T-cell (primary cell): ENCODE results near the gene SP2. TPM values are rescaled to one million over a fixed set of nuclear protein-coding genes. Genes with fewer than 3 reads are reported as not detected.
A peak's percentile ranks its signal among the peaks of the same experiment; 100 is the strongest.

Experiments
- ATAC-seq, 4 experiments: fragments of 200-7000 bp in 3 of 4; fragments of 150-1000 bp in 1 of 4; cut with Tn5 transposase; replicated peaks in 1 of 4; 1 replicate in 3 of 4; 2 replicates in 1 of 4; pipeline ENCODE4 v1.10.0; 2021; ENCODE audit warnings: moderate library complexity in 3 of 4, mild to moderate bottlenecking in 2 of 4, moderate number of reproducible peaks in 1 of 4
- CTCF ChIA-PET, 2 donors: fragments of 300-600 bp; sonication (Branson Sonifier 250); formaldehyde crosslinking; loops; one replicate each; lab custom pipeline; 2022; ENCODE audit warnings: antibody characterized with exemption in 2 of 2; lab: Charles Lee
- POLR2A ChIA-PET, 2 donors: fragments of 300-600 bp; sonication (Branson Sonifier 250); formaldehyde crosslinking; loops; one replicate each; lab custom pipeline; 2022; ENCODE audit warnings: antibody characterized with exemption in 2 of 2; lab: Charles Lee
- DNase-seq, 35 experiments: peaks; one replicate each; pipeline versions ENCODE4 v3.0.0 to v3.0.0-alpha.2; 2013 to 2023
- H3K27ac ChIP-seq: one replicate; pipeline ENCODE4 v1.5.1; 2013; ENCODE audit warnings: low read length
- H3K27me3 ChIP-seq, 2 experiments: replicated peaks in 1 of 2; 1 replicate in 1 of 2; 2 replicates in 1 of 2; pipeline versions ENCODE4 v1.6.1 to v1.7.0; 2013; ENCODE audit warnings: low read length in 1 of 2, mixed read lengths in 1 of 2; ENCODE audit not compliant: control insufficient read depth in 2 of 2, insufficient read depth in 2 of 2; ENCODE audit errors: extremely low read depth in 1 of 2
- H3K36me3 ChIP-seq, 2 donors: 1 replicate in 1 of 2; 2 replicates in 1 of 2; pipeline versions ENCODE4 v1.6.1 to v1.7.0; 2013; ENCODE audit warnings: low read length in 1 of 2; ENCODE audit not compliant: control insufficient read depth in 2 of 2, insufficient read depth in 1 of 2; ENCODE audit errors: extremely low read depth in 1 of 2
- H3K4me1 ChIP-seq, 2 experiments: 1 replicate in 1 of 2; 2 replicates in 1 of 2; pipeline versions ENCODE4 v1.6.1 to v1.7.0; 2013; ENCODE audit warnings: low read length in 2 of 2, mixed read lengths in 1 of 2; ENCODE audit not compliant: insufficient read depth in 2 of 2, control insufficient read depth in 1 of 2; ENCODE audit errors: extremely low read depth in 1 of 2
- H3K4me3 ChIP-seq, 2 donors: 1 replicate in 1 of 2; 2 replicates in 1 of 2; pipeline versions ENCODE4 v1.5.1 to v1.7.0; 2013; ENCODE audit warnings: mild to moderate bottlenecking in 2 of 2, low read length in 1 of 2, moderate library complexity in 1 of 2; ENCODE audit not compliant: control insufficient read depth in 1 of 2; ENCODE audit errors: extremely low read depth in 1 of 2
- H3K9me3 ChIP-seq: 2 replicates; pipeline ENCODE4 v1.7.0; 2013
- H3K27ac Mint-ChIP-seq, 2 donors: one replicate each; pipeline ENCODE4 v1.8.0; 2020 to 2021; ENCODE audit warnings: mild to moderate bottlenecking in 2 of 2, mixed read lengths in 2 of 2
- H3K27me3 Mint-ChIP-seq, 2 donors: one replicate each; pipeline ENCODE4 v1.8.0; 2021 to 2022; ENCODE audit warnings: mixed read lengths in 2 of 2
- H3K36me3 Mint-ChIP-seq: one replicate; pipeline ENCODE4 v1.8.0; 2021; ENCODE audit warnings: mixed read lengths
- H3K4me1 Mint-ChIP-seq, 3 donors: one replicate each; pipeline ENCODE4 v1.8.0; 2020 to 2022; ENCODE audit warnings: mixed read lengths in 3 of 3, mild to moderate bottlenecking in 1 of 3
- H3K4me3 Mint-ChIP-seq, 3 donors: one replicate each; pipeline ENCODE4 v1.8.0; 2020 to 2022; ENCODE audit warnings: mild to moderate bottlenecking in 3 of 3, mixed read lengths in 3 of 3, moderate library complexity in 3 of 3
- H3K9me3 Mint-ChIP-seq, 3 donors: one replicate each; pipeline ENCODE4 v1.8.0; 2020 to 2022; ENCODE audit warnings: mixed read lengths in 3 of 3
- WGBS: methylation state at CpG from one replicate; pipeline ENCODE4 v1.1.5; 2013; ENCODE audit warnings: missing lambda C conversion rate; ENCODE audit not compliant: insufficient coverage; 5-methylcytosine and 5-hydroxymethylcytosine counted together
- total RNA-seq, 35 experiments: library from RNA in 6 of 35; stranded (reverse) in 6 of 35; fragments of 120-200 nt in 1 of 35; gene quantifications; one replicate each; pipeline versions ENCODE4 v1.2.1 to v1.2.4 and lab custom pipeline; 2013 to 2026

SP2 gene
- total RNA-seq, 5 donors from 2014 or later (not counting 1 experiment from before 2014, with no cell fraction given): 27.1 to 41.6 (median 32.8) TPM

GRCh38 chr17:47924785-47925677, 29.0 kb downstream of the SP2 start:
- POLR2A ChIA-PET: interaction anchor here in 1 of 2 donors (0.7 kb wide), 1 partner anchor 1788 kb away, joined by 3 read pairs; no protein-coding TSS in a partner anchor
- Mint-ChIP-seq H3K4me1 (no peaks in the 10 kb centered on the region), H3K27me3 (no peaks in the 10 kb centered on the region), H3K36me3 (peaks cover 55% of the 10 kb centered on the region), H3K27ac (no peak overlapping the region), H3K4me3 (no peak overlapping the region), H3K9me3 (no peaks in the 10 kb centered on the region)
- 92% methylated on average over 15 of the region's 23 CpGs for WGBS
- Histone ChIP-seq H3K4me3 (no peak overlapping the region), H3K9me3 (no peaks in the 10 kb centered on the region), H3K36me3 (peaks cover 4 to 78% of the 10 kb centered on the region in 2 donors), H3K4me1 (no peaks in the 10 kb centered on the region), H3K27me3 (no peaks in the 10 kb centered on the region), H3K27ac (no peak overlapping the region)
- CTCF ChIA-PET: no interaction called here
- ATAC-seq (no peak), DNase-seq (no peak)

- Histone ChIP-seq H3K4me3 (no peak overlapping the region), H3K4me1 (no peaks in the 10 kb centered on the region), H3K36me3 (peaks cover 4 to 82% of the 10 kb centered on the region in 2 donors), H3K9me3 (no peaks in the 10 kb centered on the region), H3K27me3 (no peaks in the 10 kb centered on the region), H3K27ac (no peak overlapping the region)
- H3K36me3 Mint-ChIP-seq: peaks cover 55% of the 10 kb centered on the region
- DNase-seq (no peak), ATAC-seq (no peak)
- POLR2A ChIA-PET: interaction anchor here in 1 of 2 donors (0.7 kb wide), 1 partner anchor 16 kb away, joined by 4 read pairs; no protein-coding TSS in a partner anchor
- no peaks in the 10 kb centered on the region for H3K9me3 Mint-ChIP-seq
- CTCF ChIA-PET: interaction anchor here in 1 of 2 donors (0.6 kb wide), 2 partner anchors 67 to 859 kb away, joined by 3 to 9 read pairs; no protein-coding TSS in a partner anchor
- no CpG with 5 or more reads among the region's 3 CpGs for WGBS
- no peak overlapping the region for H3K4me3 Mint-ChIP-seq
- H3K4me1 Mint-ChIP-seq: no peaks in the 10 kb centered on the region
- no peak overlapping the region for H3K27ac Mint-ChIP-seq
- H3K27me3 Mint-ChIP-seq: no peaks in the 10 kb centered on the region
Measured at GRCh38 chr17:47925678-47925988, 29.6 kb downstream of the SP2 start.

GRCh38 chr17:47927821-47928400, 31.9 kb downstream of the SP2 start:
- Histone ChIP-seq H3K9me3 (no peaks in the 10 kb centered on the region), H3K4me1 (no peaks in the 10 kb centered on the region), H3K27me3 (no peaks in the 10 kb centered on the region), H3K36me3 (peaks cover 4 to 71% of the 10 kb centered on the region in 2 donors), H3K27ac (no peak overlapping the region), H3K4me3 (no peak overlapping the region)
- no peak overlapping the region for H3K27ac Mint-ChIP-seq
- H3K4me3 Mint-ChIP-seq: no peak overlapping the region
- no peak for ATAC-seq
- DNase-seq: no peak
- no peaks in the 10 kb centered on the region for H3K9me3 Mint-ChIP-seq
- H3K4me1 Mint-ChIP-seq: no peaks in the 10 kb centered on the region
- POLR2A ChIA-PET: interaction anchor here in 1 of 2 donors (0.6 kb wide), 1 partner anchor 165 kb away, joined by 8 read pairs; no protein-coding TSS in a partner anchor
- CTCF ChIA-PET: no interaction called here
- 97% methylated on average over 7 of the region's 20 CpGs for WGBS
- H3K36me3 Mint-ChIP-seq: peaks cover 40% of the 10 kb centered on the region
- no peaks in the 10 kb centered on the region for H3K27me3 Mint-ChIP-seq

- Mint-ChIP-seq H3K4me3 (no peak overlapping the region), H3K27ac (peak overlapping the region in 1 of 2 donors; percentile 8), H3K27me3 (no peaks in the 10 kb centered on the region), H3K36me3 (peaks cover 35% of the 10 kb centered on the region), H3K9me3 (no peaks in the 10 kb centered on the region), H3K4me1 (no peaks in the 10 kb centered on the region)
- no peaks in the 10 kb centered on the region for H3K9me3 ChIP-seq
- DNase-seq (no peak), ATAC-seq (no peak)
- no peaks in the 10 kb centered on the region for H3K4me1 ChIP-seq
- no peaks in the 10 kb centered on the region for H3K27me3 ChIP-seq
- H3K4me3 ChIP-seq: no peak overlapping the region
- ChIA-PET POLR2A (no interaction called here), CTCF (no interaction called here)
- no CpG with 5 or more reads among the region's 2 CpGs for WGBS
- no peak overlapping the region for H3K27ac ChIP-seq
- H3K36me3 ChIP-seq: peaks cover 4 to 66% of the 10 kb centered on the region in 2 donors
Measured at GRCh38 chr17:47928415-47928814, 32.4 kb downstream of the SP2 start.

- Mint-ChIP-seq H3K36me3 (peaks cover 28% of the 10 kb centered on the region), H3K4me3 (no peak overlapping the region), H3K9me3 (no peaks in the 10 kb centered on the region), H3K4me1 (no peaks in the 10 kb centered on the region), H3K27ac (no peak overlapping the region), H3K27me3 (no peaks in the 10 kb centered on the region)
- no peak overlapping the region for H3K4me3 ChIP-seq
- ATAC-seq (no peak), DNase-seq (no peak)
- H3K4me1 ChIP-seq: no peaks in the 10 kb centered on the region
- no peaks in the 10 kb centered on the region for H3K27me3 ChIP-seq
- ChIA-PET CTCF (no interaction called here), POLR2A (no interaction called here)
- no peaks in the 10 kb centered on the region for H3K9me3 ChIP-seq
- H3K27ac ChIP-seq: no peak overlapping the region
- H3K36me3 ChIP-seq: peaks cover 4 to 56% of the 10 kb centered on the region in 2 donors
- 94% methylated on average over 8 of the region's 10 CpGs for WGBS
Measured at GRCh38 chr17:47929218-47930000, 33.4 kb downstream of the SP2 start.

GRCh38 chr17:47931848-47932247, 35.8 kb downstream of the SP2 start:
- H3K36me3 ChIP-seq: peaks cover 4 to 32% of the 10 kb centered on the region in 2 donors
- Mint-ChIP-seq H3K27ac (peak overlapping the region; percentile 36 to 50), H3K4me3 (no peak overlapping the region), H3K27me3 (no peaks in the 10 kb centered on the region), H3K9me3 (no peaks in the 10 kb centered on the region), H3K36me3 (peaks cover 17% of the 10 kb centered on the region), H3K4me1 (no peaks in the 10 kb centered on the region)
- no peak overlapping the region for H3K4me3 ChIP-seq
- WGBS: 86% methylated on average over 1 of the region's 4 CpGs
- no peak for DNase-seq
- H3K4me1 ChIP-seq: no peaks in the 10 kb centered on the region
- CTCF ChIA-PET: interaction anchor here in 1 of 2 donors (0.7 to 1.2 kb wide), 2 partner anchors 10 to 13 kb away, joined by 3 read pairs; partner anchors contain the start of gene PNPO
- no peak for ATAC-seq
- no peaks in the 10 kb centered on the region for H3K9me3 ChIP-seq
- H3K27ac ChIP-seq: no peak overlapping the region
- POLR2A ChIA-PET: no interaction called here
- peaks cover 0 to 4% of the 10 kb centered on the region in 2 experiments for H3K27me3 ChIP-seq
